Transverse colon (tissue), 4 donors: ENCODE data around the gene WT1.

Experiments
- CTCF ChIP-seq, 5 experiments: fragments of 200-600 bp in 3 of 5; fragments of 450-650 bp in 2 of 5; sonication (generic) in 3 of 5; IDR thresholded peaks; 1 replicate in 2 of 5; 2 replicates in 3 of 5; pipeline ENCODE4 v1.5.1; 2016 to 2017; ENCODE audit warnings: antibody characterized with exemption in 5 of 5, inconsistent platforms in 3 of 5, mild to moderate bottlenecking in 2 of 5, moderate library complexity in 1 of 5
- EP300 ChIP-seq: sonication (generic); formaldehyde crosslinking; IDR thresholded peaks from one replicate; pipeline ENCODE4 v1.6.1; 2017; ENCODE audit warnings: antibody characterized with exemption, low read depth
- POLR2A ChIP-seq: fragments of 450-650 bp; IDR thresholded peaks from one replicate; pipeline ENCODE4 v1.6.1; 2016; ENCODE audit warnings: antibody characterized with exemption, mild to moderate bottlenecking, moderate library complexity
- POLR2AphosphoS5 ChIP-seq, 3 donors: sonication (generic); formaldehyde crosslinking; IDR thresholded peaks; one replicate each; pipeline ENCODE4 v1.6.1; 2016; ENCODE audit warnings: antibody characterized with exemption in 3 of 3

- no peak for TF ChIP-seq EP300
- TF ChIP-seq CTCF (IDR thresholded peaks at IDR 0.05), result no peak
- no peak for TF ChIP-seq POLR2A
- TF ChIP-seq POLR2AphosphoS5 (IDR thresholded peaks at IDR 0.05), result no peak
These were observed 5.6 kb upstream of the WT1 start for GRCh38 chr11:32440916-32441315.
